Activated B cell treated with CpG ODN at 0.5 μM for 24 hours (primary cell): ENCODE results near the gene TNNT1. TPM values are rescaled to one million over a fixed set of nuclear protein-coding genes. Genes with fewer than 3 reads are reported as not detected.
"Not testable (repeated sequence)": the region's sequence is repeated elsewhere in the genome, so short reads cannot be mapped to it uniquely, and the experiment has no call there.

Source experiments
- ATAC-seq: fragments of 200-7000 bp; cut with Tn5 transposase; one replicate; pipeline ENCODE4 v1.10.0; 2021; ENCODE audit warnings: low read depth, mild to moderate bottlenecking, moderate library complexity
- CTCF ChIA-PET: fragments of 350-600 bp; sonication (Branson Sonifier 250); formaldehyde crosslinking; loops from one replicate; lab custom pipeline; 2021; ENCODE audit warnings: antibody characterized with exemption; lab: Charles Lee
- POLR2A ChIA-PET: fragments of 350-600 bp; sonication (Branson Sonifier 250); formaldehyde crosslinking; loops from one replicate; lab custom pipeline; 2021; ENCODE audit warnings: antibody characterized with exemption; lab: Charles Lee
- DNase-seq: peaks from one replicate; pipeline ENCODE4 v3.0.0; 2022
- H3K27ac Mint-ChIP-seq: one replicate; pipeline ENCODE4 v1.8.0; 2020; ENCODE audit warnings: mixed read lengths
- H3K27me3 Mint-ChIP-seq: one replicate; pipeline ENCODE4 v1.8.0; 2021; ENCODE audit warnings: mixed read lengths
- H3K36me3 Mint-ChIP-seq: one replicate; pipeline ENCODE4 v1.8.0; 2021; ENCODE audit warnings: low read depth, mixed read lengths
- H3K4me1 Mint-ChIP-seq: one replicate; pipeline ENCODE4 v1.8.0; 2021; ENCODE audit warnings: mixed read lengths
- H3K4me3 Mint-ChIP-seq: one replicate; pipeline ENCODE4 v1.8.0; 2020; ENCODE audit warnings: mild to moderate bottlenecking, mixed read lengths
- H3K9me3 Mint-ChIP-seq: one replicate; pipeline ENCODE4 v1.8.0; 2020; ENCODE audit warnings: mixed read lengths
- CTCF ChIP-seq: fragments of 200-600 bp; IDR thresholded peaks from one replicate; pipeline ENCODE4 v1.8.0; 2022; ENCODE audit warnings: antibody characterized with exemption, mild to moderate bottlenecking
- intact Hi-C: fragments of 100-400 bp; cut with micrococcal nuclease; formaldehyde crosslinking; loops from one replicate; pipeline ENCODE4 v1.15.1; 2024
- total RNA-seq: library from RNA; stranded (reverse); gene quantifications from 2 replicates; pipeline ENCODE4 v1.2.3, GENCODE V29; 2022

Gene TNNT1
- total RNA-seq, 1 donor from 2014 or later: not detected

GRCh38 chr19:55173714-55174409, 24.9 kb upstream of the TNNT1 start:
- DNase-seq (no peak), ATAC-seq (peak; percentile 65)
- ChIA-PET POLR2A (interaction anchor here (0.7 kb wide), 1 partner anchor 86 kb away, joined by 3 read pairs; no protein-coding TSS in a partner anchor), CTCF (no interaction called here)
- Mint-ChIP-seq H3K4me3 (peak overlapping the region; percentile 70), H3K9me3 (no peaks in the 10 kb centered on the region), H3K4me1 (peaks cover 18% of the 10 kb centered on the region), H3K36me3 (no peaks in the 10 kb centered on the region), H3K27ac (no peak overlapping the region), H3K27me3 (peaks cover 71% of the 10 kb centered on the region)
- TF ChIP-seq CTCF: no peak
- intact Hi-C loops: no loop called here

GRCh38 chr19:55173186-55173713, 24.2 kb upstream of the TNNT1 start:
- intact Hi-C loops: no loop called here
- Mint-ChIP-seq H3K36me3 (no peaks in the 10 kb centered on the region), H3K27me3 (peaks cover 69% of the 10 kb centered on the region), H3K27ac (no peak overlapping the region), H3K9me3 (no peaks in the 10 kb centered on the region), H3K4me1 (peaks cover 13% of the 10 kb centered on the region), H3K4me3 (peak overlapping the region; percentile 70)
- ATAC-seq (no peak), DNase-seq (no peak)
- POLR2A ChIA-PET: interaction anchor here (0.7 kb wide), 1 partner anchor 86 kb away, joined by 3 read pairs; no protein-coding TSS in a partner anchor
- CTCF ChIA-PET: no interaction called here
- TF ChIP-seq CTCF: no peak

GRCh38 chr19:55172741-55173140, 23.7 kb upstream of the TNNT1 start:
- no peak for TF ChIP-seq CTCF
- ChIA-PET CTCF (no interaction called here), POLR2A (no interaction called here)
- no peaks in the 10 kb centered on the region for H3K36me3 Mint-ChIP-seq
- no peak for DNase-seq
- H3K4me1 Mint-ChIP-seq: peaks cover 11% of the 10 kb centered on the region
- intact Hi-C loops: no loop called here
- peaks cover 66% of the 10 kb centered on the region for H3K27me3 Mint-ChIP-seq
- no peak overlapping the region for H3K27ac Mint-ChIP-seq
- H3K4me3 Mint-ChIP-seq: peak overlapping the region; percentile 70
- no peak for ATAC-seq
- no peaks in the 10 kb centered on the region for H3K9me3 Mint-ChIP-seq

- H3K27ac Mint-ChIP-seq, intact Hi-C loops, H3K9me3 Mint-ChIP-seq, H3K4me3 Mint-ChIP-seq, CTCF ChIA-PET, H3K36me3 Mint-ChIP-seq, ATAC-seq, POLR2A ChIA-PET, DNase-seq: not testable (repeated sequence)
- peaks cover 70% of the 10 kb centered on the region for H3K27me3 Mint-ChIP-seq
- peaks cover 11% of the 10 kb centered on the region for H3K4me1 Mint-ChIP-seq
These were observed 23.3 kb upstream of the TNNT1 start for GRCh38 chr19:55172318-55172717.

- POLR2A ChIA-PET: no interaction called here
- H3K27ac Mint-ChIP-seq: no peak overlapping the region
- no peak for ATAC-seq
- peaks cover 3% of the 10 kb centered on the region for H3K9me3 Mint-ChIP-seq
- no peak for TF ChIP-seq CTCF
- no peak for DNase-seq
- peaks cover 18% of the 10 kb centered on the region for H3K4me1 Mint-ChIP-seq
- H3K27me3 Mint-ChIP-seq: peaks cover 69% of the 10 kb centered on the region
- no peak overlapping the region for H3K4me3 Mint-ChIP-seq
- intact Hi-C loops: no loop called here
- CTCF ChIA-PET: no interaction called here
- H3K36me3 Mint-ChIP-seq: no peaks in the 10 kb centered on the region
These were observed 22.4 kb upstream of the TNNT1 start for GRCh38 chr19:55171440-55171839.
